Left renal cortex interstitium (tissue), 4 donors: ENCODE results near the gene WDR82. TPM values are rescaled to one million over a fixed set of nuclear protein-coding genes. Genes with fewer than 3 reads are reported as not detected.

ENCODE experiments used
- DNase-seq, 4 donors: peaks; one replicate each; pipeline ENCODE4 v3.0.0-alpha.2; 2013; ENCODE audit warnings: low read depth in 4 of 4, low spot score in 2 of 4, missing footprints in 1 of 4
- polyA plus RNA-seq, 4 donors: library from polyadenylated mRNA; unstranded; fragments of 120-200 nt; gene quantifications; one replicate each; pipeline ENCODE4 v1.2.1, GENCODE V29; 2013; ENCODE audit not compliant: insufficient read length in 4 of 4

WDR82 gene
- polyA plus RNA-seq, 4 donors: 91.4 to 111 (median 101) TPM

- no peak for DNase-seq
Observed at GRCh38 chr3:52240886-52241370, 37.5 kb downstream of the WDR82 start.

- DNase-seq: no peak
Observed at GRCh38 chr3:52240059-52240885, 38.2 kb downstream of the WDR82 start.

- peak in 1 of 4 donors; percentile 69 for DNase-seq
Observed at GRCh38 chr3:52238761-52239701, 39.4 kb downstream of the WDR82 start, which contains the start of gene TWF2. Gene TWF2 (minus strand): TSS chr3:52239158. CDS start chr3:52239016, 142 bp downstream.

- DNase-seq: no peak
Observed at GRCh38 chr3:52238193-52238760, 40.2 kb downstream of the WDR82 start.

GRCh38 chr3:52237657-52238172, 40.7 kb downstream of the WDR82 start:
- DNase-seq: no peak

GRCh38 chr3:52237006-52237656, 41.3 kb downstream of the WDR82 start:
- DNase-seq: no peak

- DNase-seq: no peak
Observed at GRCh38 chr3:52236424-52236886, 42.0 kb downstream of the WDR82 start.

- DNase-seq: no peak
Observed at GRCh38 chr3:52234516-52235447, 43.7 kb downstream of the WDR82 start.

GRCh38 chr3:52233968-52234367, 44.5 kb downstream of the WDR82 start:
- DNase-seq: no peak

GRCh38 chr3:52233108-52233591, 45.3 kb downstream of the WDR82 start:
- no peak for DNase-seq

GRCh38 chr3:52232279-52233107, 46.0 kb downstream of the WDR82 start:
- no peak for DNase-seq

GRCh38 chr3:52231502-52232278, 46.8 kb downstream of the WDR82 start:
- no peak for DNase-seq

GRCh38 chr3:52230889-52231499, 47.5 kb downstream of the WDR82 start:
- DNase-seq: no peak

- no peak for DNase-seq
Observed at GRCh38 chr3:52230461-52230860, 48.0 kb downstream of the WDR82 start.

- no peak for DNase-seq
Observed at GRCh38 chr3:52229656-52230055, 48.8 kb downstream of the WDR82 start.

GRCh38 chr3:52228751-52229291, 49.6 kb downstream of the WDR82 start:
- no peak for DNase-seq
